ENCODE results near the gene KMT2C. TPM values are rescaled to one million over a fixed set of nuclear protein-coding genes. Genes with fewer than 3 reads are reported as not detected.

KMT2C gene
- total RNA-seq, 2 experiments from 2014 or later = 47.5 to 105 TPM

DNA sequence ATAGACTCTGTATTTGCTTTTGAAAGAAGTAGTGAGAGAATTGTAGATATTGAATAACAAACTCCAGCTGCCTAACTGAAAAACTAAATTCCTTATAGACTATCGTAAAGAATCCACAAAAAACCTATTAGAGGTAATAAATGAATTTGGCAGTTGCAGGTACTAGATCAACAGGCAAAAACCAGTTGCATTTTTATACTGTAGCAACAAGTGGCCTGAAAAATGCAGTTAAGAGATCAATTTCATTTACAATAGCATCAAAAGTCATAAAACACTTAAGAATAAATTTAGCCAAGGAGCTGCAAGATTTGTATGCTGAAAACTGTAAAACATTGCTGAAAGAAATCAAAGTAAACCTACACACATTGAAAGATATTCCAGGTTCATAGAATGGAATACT lies 340.0 kb downstream of the KMT2C start:
- TF ChIP-seq, protein P1, sequence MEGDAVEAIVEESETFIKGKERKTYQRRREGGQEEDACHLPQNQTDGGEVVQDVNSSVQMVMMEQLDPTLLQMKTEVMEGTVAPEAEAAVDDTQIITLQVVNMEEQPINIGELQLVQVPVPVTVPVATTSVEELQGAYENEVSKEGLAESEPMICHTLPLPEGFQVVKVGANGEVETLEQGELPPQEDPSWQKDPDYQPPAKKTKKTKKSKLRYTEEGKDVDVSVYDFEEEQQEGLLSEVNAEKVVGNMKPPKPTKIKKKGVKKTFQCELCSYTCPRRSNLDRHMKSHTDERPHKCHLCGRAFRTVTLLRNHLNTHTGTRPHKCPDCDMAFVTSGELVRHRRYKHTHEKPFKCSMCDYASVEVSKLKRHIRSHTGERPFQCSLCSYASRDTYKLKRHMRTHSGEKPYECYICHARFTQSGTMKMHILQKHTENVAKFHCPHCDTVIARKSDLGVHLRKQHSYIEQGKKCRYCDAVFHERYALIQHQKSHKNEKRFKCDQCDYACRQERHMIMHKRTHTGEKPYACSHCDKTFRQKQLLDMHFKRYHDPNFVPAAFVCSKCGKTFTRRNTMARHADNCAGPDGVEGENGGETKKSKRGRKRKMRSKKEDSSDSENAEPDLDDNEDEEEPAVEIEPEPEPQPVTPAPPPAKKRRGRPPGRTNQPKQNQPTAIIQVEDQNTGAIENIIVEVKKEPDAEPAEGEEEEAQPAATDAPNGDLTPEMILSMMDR (conservative IDR thresholded peaks at IDR 0.05; ENCODE audit: low read length) = no peak
- TF ChIP-seq EZH2phosphoT487 (IDR thresholded peaks at IDR 0.05; ENCODE audit: borderline replicate concordance, low read depth, low read length) = no peak
- intact Hi-C loops (cut with micrococcal nuclease; ENCODE audit: unreplicated experiment) = no loop called here
- no peak for DNase-seq (ENCODE audit: low spot score)
- no peak overlapping the region for H3K4me2 ChIP-seq (ENCODE audit: low read length)
- no peaks in the 10 kb centered on the region for H3K4me1 ChIP-seq (ENCODE audit: insufficient read depth, low read length, poor library complexity, severe bottlenecking)
- CTCF ChIA-PET (ENCODE audit: unreplicated experiment) = no interaction called here
- no peaks in the 10 kb centered on the region for H3K36me3 ChIP-seq (ENCODE audit: insufficient read depth, low read length)
- POLR2A ChIA-PET = interaction anchor here (0.6 kb wide), 1 partner anchor 75 kb away, joined by 3 read pairs; no protein-coding TSS in a partner anchor
- H3K79me2 ChIP-seq (ENCODE audit: insufficient read depth, low read depth, low read length) = no peaks in the 10 kb centered on the region
- no peaks in the 10 kb centered on the region for H4K20me1 ChIP-seq (ENCODE audit: insufficient read depth, low read length)
- H3K9me3 ChIP-seq (ENCODE audit: low read length) = no peaks in the 10 kb centered on the region
- H3K4me3 ChIP-seq (ENCODE audit: low read depth, low read length, poor library complexity, severe bottlenecking) = no peak overlapping the region
- H3K9me2 ChIP-seq (ENCODE audit: insufficient read depth, low read length) = no peaks in the 10 kb centered on the region
- H2AFZ ChIP-seq (ENCODE audit: low read length) = no peak overlapping the region
- no TSS peak for BruUV-seq (replicated peaks)
- H3K27ac ChIP-seq (ENCODE audit: low read depth, low read length, poor library complexity, severe bottlenecking) = no peak overlapping the region

GRCh38 chr7:152093717-152094116 lies 342.1 kb downstream of the KMT2C start:
- no peak overlapping the region for H3K4me2 ChIP-seq (ENCODE audit: low read length)
- no peak for DNase-seq (ENCODE audit: low spot score)
- H2AFZ ChIP-seq (ENCODE audit: low read length) = no peak overlapping the region
- ChIA-PET POLR2A (no interaction called here), CTCF (ENCODE audit: unreplicated experiment) (interaction anchor here (0.9 kb wide), 1 partner anchor 24 kb away, joined by 5 read pairs; no protein-coding TSS in a partner anchor)
- H3K4me1 ChIP-seq (ENCODE audit: insufficient read depth, low read length, poor library complexity, severe bottlenecking) = no peaks in the 10 kb centered on the region
- no peak overlapping the region for H3K27ac ChIP-seq (ENCODE audit: low read depth, low read length, poor library complexity, severe bottlenecking)
- no peaks in the 10 kb centered on the region for H3K79me2 ChIP-seq (ENCODE audit: insufficient read depth, low read depth, low read length)
- no TSS peak for BruUV-seq (replicated peaks)
- no peaks in the 10 kb centered on the region for H3K9me3 ChIP-seq (ENCODE audit: low read length)
- no peak overlapping the region for H3K4me3 ChIP-seq (ENCODE audit: low read depth, low read length, poor library complexity, severe bottlenecking)
- H4K20me1 ChIP-seq (ENCODE audit: insufficient read depth, low read length) = no peaks in the 10 kb centered on the region
- no peaks in the 10 kb centered on the region for H3K36me3 ChIP-seq (ENCODE audit: insufficient read depth, low read length)
- no peaks in the 10 kb centered on the region for H3K9me2 ChIP-seq (ENCODE audit: insufficient read depth, low read length)
- intact Hi-C loops (cut with micrococcal nuclease; ENCODE audit: unreplicated experiment) = no loop called here
- TF ChIP-seq, protein P1 (conservative IDR thresholded peaks at IDR 0.05; ENCODE audit: low read length) = no peak
- no peak for TF ChIP-seq EZH2phosphoT487 (IDR thresholded peaks at IDR 0.05; ENCODE audit: borderline replicate concordance, low read depth, low read length)

- Histone ChIP-seq H3K4me3 (ENCODE audit: low read depth, low read length, poor library complexity, severe bottlenecking) (no peak overlapping the region), H3K27ac (ENCODE audit: low read depth, low read length, poor library complexity, severe bottlenecking) (no peak overlapping the region), H4K20me1 (ENCODE audit: insufficient read depth, low read length) (no peaks in the 10 kb centered on the region), H3K4me1 (ENCODE audit: insufficient read depth, low read length, poor library complexity, severe bottlenecking) (no peaks in the 10 kb centered on the region), H3K79me2 (ENCODE audit: insufficient read depth, low read depth, low read length) (no peaks in the 10 kb centered on the region), H3K9me3 (ENCODE audit: low read length) (no peaks in the 10 kb centered on the region), H2AFZ (ENCODE audit: low read length) (no peak overlapping the region), H3K36me3 (ENCODE audit: insufficient read depth, low read length) (no peaks in the 10 kb centered on the region), H3K4me2 (ENCODE audit: low read length) (no peak overlapping the region), H3K9me2 (ENCODE audit: insufficient read depth, low read length) (no peaks in the 10 kb centered on the region)
- no peak for DNase-seq (ENCODE audit: low spot score)
- CTCF ChIA-PET (ENCODE audit: unreplicated experiment) = no interaction called here
- intact Hi-C loops (cut with micrococcal nuclease; ENCODE audit: unreplicated experiment) = no loop called here
- no TSS peak for BruUV-seq (replicated peaks)
- POLR2A ChIA-PET = interaction anchor here (0.6 to 0.8 kb wide), 2 partner anchors 14 to 515 kb away, joined by 3 read pairs; no protein-coding TSS in a partner anchor
- no peak for TF ChIP-seq EZH2phosphoT487 (IDR thresholded peaks at IDR 0.05; ENCODE audit: borderline replicate concordance, low read depth, low read length)
- TF ChIP-seq, protein P1 (conservative IDR thresholded peaks at IDR 0.05; ENCODE audit: low read length) = no peak
These were observed 345.1 kb downstream of the KMT2C start for GRCh38 chr7:152090747-152091146.

Measured in OCI-LY7 (cell line).